Activated T-cell treated with anti-CD3 and anti-CD28 coated beads for 24 hours (primary cell): ENCODE data around the gene DDR2.
"Not testable (repeated sequence)": the region's sequence is repeated elsewhere in the genome, so short reads cannot be mapped to it uniquely, and the experiment has no call there.

Source experiments
- DNase-seq: peaks from one replicate; pipeline ENCODE4 v3.0.0-alpha.2; 2020; ENCODE audit warnings: low read depth

DDR2 gene

GRCh38 chr1:162779043-162779442 lies 146.8 kb downstream of the DDR2 start:
- no peak for DNase-seq

- no peak for DNase-seq
Observed at GRCh38 chr1:162782671-162783070, 150.4 kb downstream of the DDR2 start.

- not testable (repeated sequence) for DNase-seq
Observed at GRCh38 chr1:162784926-162785325, 152.7 kb downstream of the DDR2 start.

GRCh38 chr1:162788783-162789182 lies 156.5 kb downstream of the DDR2 start:
- DNase-seq: not testable (repeated sequence)

GRCh38 chr1:162790303-162790984 lies 158.2 kb downstream of the DDR2 start, which contains the start of gene HSD17B7:
Gene HSD17B7, plus strand, starts transcription at chr1:162790702. Its CDS starts 99 bp downstream, at chr1:162790801.
- DNase-seq: peak; percentile 60

GRCh38 chr1:162790985-162791357 lies 158.7 kb downstream of the DDR2 start:
- DNase-seq: not testable (repeated sequence)

- DNase-seq: not testable (repeated sequence)
Observed at GRCh38 chr1:162794284-162794683, 162.0 kb downstream of the DDR2 start.

GRCh38 chr1:162796617-162797279 lies 164.5 kb downstream of the DDR2 start:
- not testable (repeated sequence) for DNase-seq

- not testable (repeated sequence) for DNase-seq
Observed at GRCh38 chr1:162799995-162800830, 167.9 kb downstream of the DDR2 start.

GRCh38 chr1:162807503-162807902 lies 175.2 kb downstream of the DDR2 start:
- not testable (repeated sequence) for DNase-seq

- not testable (repeated sequence) for DNase-seq
Observed at GRCh38 chr1:162812357-162812756, 180.1 kb downstream of the DDR2 start.

GRCh38 chr1:162818136-162818535 lies 185.9 kb downstream of the DDR2 start:
- not testable (repeated sequence) for DNase-seq

GRCh38 chr1:162818666-162819065 lies 186.4 kb downstream of the DDR2 start:
- not testable (repeated sequence) for DNase-seq

- no peak for DNase-seq
Observed at GRCh38 chr1:162822391-162823200, 190.3 kb downstream of the DDR2 start.

GRCh38 chr1:162823231-162823630 lies 191.0 kb downstream of the DDR2 start:
- no peak for DNase-seq

- no peak for DNase-seq
Observed at GRCh38 chr1:162823771-162824525, 191.7 kb downstream of the DDR2 start.

GRCh38 chr1:162829268-162829667 lies 197.0 kb downstream of the DDR2 start:
- DNase-seq: no peak

- DNase-seq: no peak
Observed at GRCh38 chr1:162832470-162832869, 200.2 kb downstream of the DDR2 start.

- no peak for DNase-seq
Observed at GRCh38 chr1:162835157-162835899, 203.1 kb downstream of the DDR2 start.
